Skin of body (tissue), 2 donors: ENCODE measurements around the gene ACTR2. TPM values are rescaled to one million over a fixed set of nuclear protein-coding genes. Genes with fewer than 3 reads are reported as not detected.
A peak's percentile ranks its signal among the peaks of the same experiment; 100 is the strongest.
"Not testable (repeated sequence)": the region's sequence is repeated elsewhere in the genome, so short reads cannot be mapped to it uniquely, and the experiment has no call there.

Experiments used
- DNase-seq: peaks from one replicate; lab custom pipeline; 2025; lab: John Stamatoyannopoulos, UW
- total RNA-seq: library from RNA; depleted of rRNA; stranded (reverse); fragments of >200 nt; gene quantifications from one replicate; pipeline ENCODE4 v1.2.3, GENCODE V29; 2014

Gene ACTR2
- 126 TPM for total RNA-seq

DNA sequence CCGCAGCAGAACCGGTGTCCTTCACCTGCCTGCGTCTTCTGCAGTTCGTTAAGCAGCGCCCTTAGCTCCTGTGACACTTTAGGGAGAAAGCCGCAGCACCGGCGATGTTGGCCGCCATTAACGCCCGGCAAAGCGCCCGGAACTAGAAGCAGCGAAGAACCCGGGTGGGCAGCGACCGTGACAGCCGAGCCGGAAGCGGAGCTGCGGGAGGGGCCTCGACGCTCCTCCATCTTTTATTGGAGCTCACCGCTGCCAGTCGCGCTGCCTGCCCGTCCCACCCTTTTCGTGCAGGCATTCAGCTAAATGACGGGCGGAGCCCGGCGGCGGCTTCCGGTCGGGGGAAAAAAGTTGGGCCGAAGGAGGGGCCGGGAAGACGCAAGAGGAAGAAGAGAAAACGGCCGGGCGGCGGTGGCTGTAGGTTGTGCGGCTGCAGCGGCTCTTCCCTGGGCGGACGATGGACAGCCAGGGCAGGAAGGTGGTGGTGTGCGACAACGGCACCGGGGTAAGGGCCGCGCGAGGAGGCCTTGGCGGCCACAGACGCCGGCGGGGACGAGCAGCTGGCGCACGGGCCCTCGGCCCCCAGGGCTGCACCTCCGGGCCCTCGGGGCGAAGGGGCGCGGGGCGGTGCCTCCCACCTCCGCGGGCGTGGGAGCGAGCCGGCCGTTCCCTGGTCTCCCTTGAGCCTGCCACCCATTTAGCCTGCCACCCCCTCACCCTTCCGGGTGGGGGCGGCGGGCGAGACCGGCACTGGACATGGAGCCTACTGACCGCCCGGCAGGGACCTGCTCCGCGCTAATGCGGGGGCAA, at the start of gene ACTR2:
TSS of gene ACTR2 (plus strand) at position 376 of the 807 bp plus-strand sequence. CDS start at position 455, 79 bp downstream.
- peak; percentile 97 for DNase-seq

DNA sequence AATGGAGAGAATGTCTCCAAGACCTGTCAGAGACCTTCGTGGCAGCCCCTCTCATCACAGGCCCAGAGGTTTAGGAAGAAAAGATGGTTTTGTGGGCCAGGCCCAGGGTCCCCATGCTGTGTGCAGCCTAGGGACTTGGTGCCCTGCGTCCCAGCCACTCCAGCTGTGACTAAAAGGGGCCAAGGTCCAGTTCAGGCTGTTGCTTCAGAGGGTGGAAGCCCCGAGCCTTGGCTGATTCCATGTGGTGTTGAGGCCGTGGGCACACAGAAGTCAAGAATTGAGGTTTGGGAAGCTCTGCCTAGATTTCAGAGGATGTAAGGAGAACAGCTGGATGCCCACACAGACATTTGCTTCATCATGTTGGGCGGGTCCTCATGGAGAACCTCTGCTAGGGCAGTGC, 45.1 kb upstream of the ACTR2 start:
- no peak for DNase-seq

DNA sequence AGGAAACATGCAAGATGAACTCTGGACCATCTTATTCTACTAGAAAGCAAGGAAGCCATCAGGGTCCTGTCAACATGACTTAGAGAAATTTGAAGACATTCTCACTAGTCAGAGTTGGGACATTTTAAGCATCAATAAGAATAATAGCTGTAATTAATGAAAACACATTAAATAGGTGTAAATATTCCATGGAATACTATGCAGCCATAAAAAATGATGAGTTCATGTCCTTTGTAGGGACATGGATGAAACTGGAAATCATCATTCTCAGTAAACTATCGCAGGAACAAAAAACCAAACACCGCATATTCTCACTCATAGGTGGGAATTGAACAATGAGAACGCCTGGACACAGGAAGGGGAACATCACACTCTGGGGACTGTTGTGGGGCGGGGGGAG, 44.2 kb upstream of the ACTR2 start:
- DNase-seq = not testable (repeated sequence)

DNA sequence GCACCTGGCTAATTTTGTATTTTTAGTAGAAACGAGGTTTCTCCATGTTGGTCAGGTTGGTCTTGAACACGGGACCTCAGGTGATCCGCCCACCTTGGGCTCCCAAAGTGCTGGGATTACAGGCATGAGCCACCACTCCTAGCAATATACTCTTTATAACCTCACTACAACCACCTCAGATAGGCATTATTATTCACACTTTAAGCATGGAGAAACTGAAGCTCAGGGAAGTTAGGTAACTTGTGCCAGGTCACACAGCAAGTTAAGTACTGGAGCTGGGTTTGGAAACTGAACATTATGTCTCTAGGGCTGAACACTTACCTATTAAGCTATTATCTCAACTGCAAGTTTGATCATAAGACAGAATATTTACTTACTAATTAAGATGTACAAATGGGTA, 42.6 kb upstream of the ACTR2 start:
- no peak for DNase-seq

DNA sequence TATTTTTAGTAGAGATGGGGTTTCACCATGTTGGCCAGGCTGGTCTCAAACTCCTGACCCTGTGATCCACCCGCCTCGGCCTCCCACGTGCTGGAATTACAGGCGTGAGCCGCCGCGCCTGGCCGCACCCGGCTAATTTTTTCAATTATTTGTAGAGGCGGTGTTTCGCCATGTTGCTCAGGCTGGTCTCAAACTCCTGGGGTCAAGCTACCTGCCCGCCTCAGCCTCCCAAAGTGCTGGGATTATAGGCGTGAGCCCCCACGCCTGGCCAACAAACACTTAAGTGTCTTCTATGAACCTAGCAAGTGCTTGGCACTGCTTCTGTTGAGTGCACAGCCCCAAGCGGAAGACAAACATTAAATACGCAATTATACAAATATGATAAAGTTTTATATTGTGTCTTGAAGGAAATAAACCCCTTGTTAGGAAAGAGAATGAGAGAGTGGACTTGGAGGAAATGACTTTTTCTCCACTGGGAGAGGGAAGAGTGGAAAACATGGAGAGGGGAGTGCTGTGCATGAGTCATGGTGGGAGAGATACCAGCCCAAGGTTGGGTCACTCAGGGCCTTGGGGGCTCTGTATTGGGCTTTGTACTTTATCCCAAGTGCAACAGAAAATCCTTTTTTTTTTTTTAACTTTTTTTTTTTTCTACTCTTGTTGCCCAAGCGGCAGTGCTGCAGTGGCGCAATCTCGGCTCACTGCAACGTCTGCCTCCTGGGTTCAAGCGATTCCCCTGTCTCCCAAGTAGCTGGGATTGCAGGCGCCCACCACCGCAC, 41.4 kb upstream of the ACTR2 start:
- no peak for DNase-seq

DNA sequence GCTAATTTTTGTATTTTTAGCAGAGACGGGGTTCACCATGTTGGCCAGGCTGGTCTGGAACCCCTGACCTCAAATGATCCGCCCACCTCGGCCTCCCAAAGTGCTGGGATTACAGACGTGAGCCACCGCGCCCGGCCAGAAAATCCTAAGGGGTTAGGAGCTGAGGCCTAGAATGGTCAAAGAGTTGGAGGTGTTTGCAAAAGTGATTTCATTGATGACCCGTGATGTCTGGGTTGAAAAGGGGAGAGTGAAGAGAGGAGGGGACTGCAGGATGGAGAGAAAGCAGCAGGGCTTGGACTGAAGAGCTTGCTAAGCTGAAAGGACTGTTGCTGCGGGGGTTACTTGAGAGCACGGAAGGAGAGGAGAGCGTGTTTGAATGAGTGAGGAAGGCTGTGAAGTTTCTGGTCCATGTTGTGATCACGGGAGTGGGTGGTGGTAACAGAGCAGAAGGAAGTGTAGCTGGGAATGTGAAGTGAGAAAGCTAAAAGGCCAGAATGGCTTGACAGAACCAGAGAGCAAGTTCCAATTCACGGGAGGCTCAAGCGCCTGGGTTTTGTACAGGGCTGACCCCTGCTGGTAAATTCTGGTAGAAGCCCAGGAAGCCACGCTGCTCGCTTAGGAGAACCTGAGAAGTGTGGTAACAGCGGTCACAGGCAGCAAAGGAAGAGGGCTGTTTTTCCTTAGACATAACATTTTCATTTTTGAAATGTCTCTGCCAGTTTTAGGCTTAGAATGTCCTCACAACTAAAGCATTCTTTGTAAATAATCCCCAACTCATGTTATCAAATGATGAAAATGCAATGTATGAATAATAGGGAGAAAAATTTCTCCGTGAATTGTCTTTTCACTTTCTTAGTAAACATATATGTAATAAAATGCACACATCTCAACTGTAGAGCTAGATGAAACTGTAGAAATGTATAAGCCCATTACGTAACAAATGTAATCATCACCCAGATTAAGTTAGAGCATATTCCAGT, 40.5 kb upstream of the ACTR2 start:
- DNase-seq = peak; percentile 64

DNA sequence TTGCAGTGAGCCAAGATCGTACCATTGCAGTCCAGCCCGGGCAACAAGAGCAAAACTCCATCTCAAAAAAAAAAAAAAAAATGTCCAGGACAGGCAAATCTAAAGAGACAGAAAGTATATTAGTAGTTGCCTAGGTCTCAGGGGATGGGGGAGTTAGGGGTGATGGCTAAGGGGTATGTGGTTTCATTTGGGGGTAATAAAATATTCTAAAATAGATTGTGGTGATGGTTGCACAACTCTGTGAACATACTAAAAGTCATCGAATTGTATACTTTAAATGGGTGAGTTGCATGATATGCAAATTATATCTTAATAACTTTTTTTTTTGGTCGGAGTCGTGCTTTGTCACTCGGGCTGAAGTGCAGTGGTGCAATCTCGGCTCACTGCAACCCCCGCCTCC, 34.2 kb upstream of the ACTR2 start:
- DNase-seq = no peak

DNA sequence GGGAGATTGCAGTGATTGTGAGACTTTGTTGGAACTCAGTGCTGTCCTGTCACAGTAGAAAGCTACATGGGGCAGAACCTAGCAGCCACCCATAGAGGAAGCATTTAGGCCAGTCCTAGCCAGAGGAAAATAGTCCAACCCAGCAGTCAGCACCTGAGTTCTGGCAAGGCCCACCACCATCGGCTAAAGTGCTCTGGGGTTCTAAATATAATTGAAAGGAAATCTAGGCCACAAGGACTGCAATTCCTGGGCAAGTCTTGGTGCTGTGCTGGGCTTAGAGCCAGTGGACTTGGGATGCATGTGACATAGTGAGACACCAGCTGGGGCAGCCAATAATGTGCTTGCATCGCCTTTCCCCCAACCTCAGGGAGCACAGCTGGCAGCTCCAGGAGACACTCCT, 28.9 kb upstream of the ACTR2 start:
- no peak for DNase-seq

DNA sequence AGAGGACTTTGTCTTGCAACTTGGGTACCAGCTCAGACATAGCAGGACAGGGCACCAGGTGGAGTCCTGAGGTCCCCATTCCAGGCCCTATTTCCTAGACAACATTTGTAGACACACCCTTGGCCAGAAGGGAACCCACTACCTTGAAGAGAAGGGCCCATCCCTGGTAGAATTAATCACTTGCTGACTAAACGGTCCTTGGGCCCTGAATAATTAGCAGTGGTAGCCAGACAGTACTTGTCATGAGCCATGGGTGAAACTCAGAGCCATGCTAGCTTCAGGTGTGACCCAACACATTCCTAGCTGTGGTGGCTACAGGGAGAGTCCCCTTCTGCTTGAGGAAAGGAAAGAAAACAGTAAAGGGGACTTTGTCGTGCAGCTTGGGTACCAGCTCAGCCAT, 28.5 kb upstream of the ACTR2 start:
- DNase-seq = no peak

DNA sequence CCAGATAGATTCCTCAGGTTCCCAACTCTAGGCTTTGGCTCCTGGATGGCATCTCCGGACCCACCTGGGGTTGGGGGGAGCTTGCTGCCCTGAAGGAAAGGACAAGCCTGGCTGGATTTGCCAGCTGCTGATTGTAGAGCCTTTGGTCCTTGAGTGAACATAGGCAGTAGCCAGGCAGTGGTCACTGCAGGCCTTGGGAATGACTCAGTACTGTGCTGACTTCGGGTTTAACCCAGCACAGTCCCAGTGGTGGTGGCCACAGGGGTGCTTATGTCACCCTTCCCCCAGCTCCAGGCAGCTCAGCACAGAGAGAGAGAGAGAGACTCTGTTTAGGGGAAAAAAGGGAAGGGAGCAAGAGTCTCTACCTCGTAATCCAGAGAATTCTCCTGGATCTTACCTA, 27.7 kb upstream of the ACTR2 start:
- no peak for DNase-seq

DNA sequence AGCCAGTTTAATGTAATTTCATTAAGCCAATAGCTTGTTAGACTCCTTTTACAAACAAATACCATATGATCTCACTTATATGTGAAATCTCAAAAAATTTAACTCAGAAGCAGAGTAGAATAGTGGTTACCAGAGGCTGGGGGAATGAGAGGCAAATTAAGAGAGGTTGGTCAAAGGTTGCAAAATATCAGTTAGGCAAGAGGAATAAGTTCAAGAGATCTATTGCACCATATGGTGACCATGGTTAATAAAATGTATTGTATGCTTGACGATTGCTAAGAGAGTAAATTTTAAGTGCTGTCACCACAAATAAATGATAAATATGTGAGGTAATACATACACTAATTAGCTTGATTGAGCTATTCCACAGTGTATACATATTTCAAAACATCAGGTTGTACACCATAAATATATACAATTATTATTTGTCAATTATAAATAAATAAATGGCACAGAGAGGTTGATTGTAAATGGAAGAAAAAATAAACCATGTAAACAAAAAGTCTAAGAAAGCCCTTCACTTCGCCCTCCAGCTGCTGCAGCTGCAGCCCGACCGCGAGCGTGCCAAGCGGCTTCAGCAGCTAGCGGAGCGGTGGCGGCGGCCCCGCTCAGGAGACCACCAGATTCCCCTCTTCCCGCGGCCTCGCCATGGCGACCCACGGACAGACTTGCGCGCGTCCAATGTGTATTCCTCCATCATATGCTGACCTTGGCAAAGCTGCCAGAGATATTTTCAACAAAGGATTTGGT, 23.0 kb upstream of the ACTR2 start:
- no peak for DNase-seq

DNA sequence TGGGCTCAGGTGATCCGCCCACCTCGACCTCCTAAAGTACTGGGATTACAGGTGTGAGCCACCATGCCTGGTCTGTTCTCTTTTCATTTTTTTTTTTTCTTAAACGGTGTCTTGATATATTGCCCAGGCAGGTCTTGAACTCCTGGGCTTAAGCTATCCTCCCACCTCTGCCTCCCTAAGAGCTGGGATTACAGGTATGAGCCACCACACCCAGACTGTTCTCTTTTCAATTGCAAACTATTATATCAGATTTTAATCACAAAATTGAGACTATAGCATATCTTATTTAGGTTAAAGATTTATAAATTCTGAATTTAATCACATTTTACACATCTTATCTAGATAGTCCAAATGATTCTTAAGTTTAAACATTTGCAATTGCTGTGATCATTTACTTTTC, 15.5 kb upstream of the ACTR2 start:
- no peak for DNase-seq

DNA sequence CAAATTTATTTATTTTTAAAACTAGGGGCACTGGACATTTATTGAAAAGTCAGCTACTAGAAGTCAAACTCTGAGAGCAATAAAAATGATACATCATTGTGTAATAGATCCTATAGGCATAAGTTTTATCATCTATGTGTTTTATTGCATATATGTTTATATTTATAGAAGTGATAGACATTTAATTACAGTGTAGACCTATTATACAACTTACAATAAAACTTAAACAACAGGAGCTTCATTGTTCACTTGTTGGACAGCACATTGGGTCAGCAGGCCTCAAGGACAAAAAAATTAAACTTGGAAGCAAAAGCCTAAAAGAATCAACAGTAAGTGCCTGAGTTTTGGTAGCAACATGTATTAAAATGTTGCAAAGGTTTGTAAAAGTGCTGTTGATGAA, 15.0 kb upstream of the ACTR2 start:
- DNase-seq = no peak

DNA sequence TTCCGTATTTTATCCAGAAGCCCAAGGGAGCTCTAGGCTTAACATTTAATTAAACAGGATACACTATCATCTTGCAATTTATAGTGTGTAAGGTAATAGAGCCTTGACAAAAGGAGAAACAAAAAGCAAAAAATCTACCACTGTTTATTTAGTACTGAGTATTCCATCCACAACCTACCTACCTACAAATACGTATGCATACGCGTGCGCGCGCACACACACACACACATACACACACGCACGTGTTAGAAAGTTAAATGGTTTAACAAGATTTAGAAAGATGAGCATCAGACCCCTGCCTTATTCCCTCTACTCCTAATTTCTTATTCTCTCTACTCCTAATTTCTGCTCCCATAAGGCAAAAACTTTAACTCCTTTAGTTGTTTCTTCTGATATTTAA, 14.6 kb upstream of the ACTR2 start:
- DNase-seq = no peak

DNA sequence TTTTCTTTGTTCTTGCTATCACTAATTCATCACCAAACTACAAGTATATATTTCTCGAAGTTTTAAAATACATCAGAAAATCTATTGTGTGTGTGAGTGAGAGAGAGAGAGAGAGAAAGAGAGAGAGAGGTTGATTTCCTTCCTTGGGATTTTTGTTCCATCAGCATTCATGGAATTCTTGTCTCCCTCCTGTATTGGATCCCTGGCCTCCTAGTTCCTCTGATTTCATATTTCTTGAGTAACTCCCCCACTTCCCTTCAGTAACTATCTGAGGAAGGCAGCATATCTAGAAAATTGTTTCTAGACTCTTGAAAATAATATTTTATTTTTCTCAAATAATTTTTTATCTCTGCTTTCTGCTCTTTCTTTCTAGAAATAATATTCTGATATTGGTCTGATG, 13.3 kb upstream of the ACTR2 start:
- DNase-seq = no peak

DNA sequence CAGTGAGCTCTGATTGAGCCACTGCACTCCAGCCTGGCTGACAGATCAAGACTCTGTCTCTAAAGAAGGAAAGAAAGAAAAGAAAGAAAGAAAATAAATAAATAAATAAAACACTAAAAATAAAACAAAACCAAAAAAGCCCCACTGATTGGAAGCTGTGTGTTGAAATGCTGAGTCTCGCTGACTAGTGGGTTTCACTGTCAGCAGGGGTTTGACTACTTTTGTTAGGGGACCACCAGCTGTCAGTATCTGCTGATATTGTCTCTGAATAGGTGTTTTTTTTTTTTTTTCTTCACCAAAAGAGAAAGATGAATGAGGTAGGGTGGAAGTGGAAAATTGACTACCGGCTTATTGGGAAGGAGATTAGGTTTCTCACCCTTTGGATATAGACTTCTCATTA, 12.8 kb upstream of the ACTR2 start:
- no peak for DNase-seq

DNA sequence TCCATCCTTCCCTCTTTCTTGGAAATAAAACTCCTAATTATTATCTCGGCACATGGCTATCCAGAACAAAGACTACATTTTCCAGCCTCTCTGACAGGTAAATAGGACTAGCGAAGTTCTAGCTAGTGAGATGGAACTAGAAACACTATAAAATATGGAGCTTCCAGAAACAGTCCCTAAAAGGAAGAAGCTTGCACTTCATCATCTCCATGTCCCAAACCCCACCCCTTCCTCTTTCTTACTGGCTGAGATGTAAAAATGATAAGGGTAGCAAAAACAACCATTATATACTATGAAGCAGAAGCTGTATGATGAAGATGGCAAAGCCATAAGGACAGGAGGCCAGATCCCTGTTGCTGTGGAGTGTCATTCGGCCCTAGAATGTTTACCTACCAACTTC, 11.7 kb upstream of the ACTR2 start:
- no peak for DNase-seq

DNA sequence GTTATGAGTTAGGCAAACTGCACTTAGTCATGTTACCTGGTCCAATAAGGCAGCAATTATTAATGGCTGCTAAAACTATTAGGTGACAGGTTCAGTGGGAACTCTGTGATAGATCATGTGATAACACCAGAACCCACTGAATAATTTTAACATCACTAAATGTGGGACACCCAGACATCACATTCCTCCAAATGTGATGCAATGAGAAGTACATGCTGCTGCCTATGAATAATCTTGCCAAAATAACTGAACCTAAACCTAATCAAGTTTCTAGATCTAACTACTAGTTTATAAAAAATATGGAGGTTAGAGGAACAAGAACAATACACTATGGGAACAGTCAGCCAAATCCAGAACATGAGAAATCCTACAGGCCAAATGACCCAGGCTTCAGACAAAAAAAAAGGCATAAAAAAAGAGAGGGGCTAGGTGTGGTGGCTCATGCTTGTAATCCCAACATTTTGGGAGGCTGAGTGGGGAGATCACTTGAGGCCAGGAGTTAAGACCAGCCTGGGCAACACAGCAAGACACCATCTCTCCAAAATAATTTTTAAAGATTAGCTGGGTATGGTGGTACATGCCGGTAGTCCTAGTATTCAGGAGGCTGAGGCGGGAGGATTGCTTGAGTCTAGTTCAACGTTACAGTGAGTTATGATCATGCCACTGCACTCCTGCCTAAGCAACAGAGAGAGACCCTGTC, 7.0 kb upstream of the ACTR2 start:
- DNase-seq = no peak

DNA sequence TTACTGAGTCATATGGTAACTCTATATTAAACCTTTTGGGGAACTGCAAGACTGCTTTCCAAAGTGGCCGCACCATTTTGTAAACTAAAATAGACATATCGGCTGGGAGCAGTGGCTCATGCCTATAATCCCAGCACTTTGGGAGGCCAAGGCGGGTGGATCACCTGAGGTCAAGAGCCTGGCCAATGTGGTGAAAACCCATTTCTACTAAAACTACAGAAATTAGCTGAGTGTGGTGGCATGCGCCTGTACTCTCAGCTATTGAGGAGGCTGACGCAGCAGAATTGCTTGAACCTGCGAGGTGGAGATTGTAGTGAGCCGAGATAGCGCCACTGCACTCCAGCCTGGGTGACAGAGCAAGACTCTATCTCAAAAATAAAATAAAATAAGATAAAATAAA, 6.4 kb upstream of the ACTR2 start:
- DNase-seq = not testable (repeated sequence)

DNA sequence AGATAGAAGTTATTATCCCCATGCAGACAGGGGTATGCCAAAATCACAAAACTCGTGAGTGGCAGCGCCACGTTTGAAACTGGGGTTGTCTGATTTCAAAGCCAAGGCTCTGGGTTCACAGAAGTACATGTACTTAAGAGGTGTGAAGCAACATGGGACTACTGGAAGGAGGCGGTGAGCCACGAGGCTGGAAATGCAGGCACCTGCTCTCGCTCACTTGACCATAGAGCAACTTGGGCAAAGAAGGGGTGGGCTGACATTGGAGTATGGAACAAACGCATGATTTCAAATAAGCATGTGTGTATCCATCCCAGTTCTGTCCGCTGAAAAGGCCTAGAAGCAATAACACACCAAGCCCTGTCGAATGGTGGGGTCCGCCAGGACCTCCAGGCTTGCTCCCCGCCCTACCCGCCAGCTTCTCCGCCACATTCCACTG, 593 bp upstream of the ACTR2 start:
- DNase-seq = no peak
